ENCODE results near the gene TBCA.

The TBCA gene

GRCh38 chr5:77697692-77698091, 78.4 kb downstream of the TBCA start:
- TF ChIP-seq CTCF (conservative IDR thresholded peaks at IDR 0.05; ENCODE audit: low read depth, low read length), result no peak
- H3K27me3 ChIP-seq (ENCODE audit: insufficient read depth, low read depth), result no peaks in the 10 kb centered on the region
- H4K20me1 ChIP-seq (ENCODE audit: insufficient read depth), result 0 out of 2 replicates have a peak, but pooled peaks cover 5% of the 10 kb centered on the region
- H2AFZ ChIP-seq (ENCODE audit: low read depth), result no peak overlapping the region
- H3K9ac ChIP-seq, result no peak overlapping the region
- no peak overlapping the region for H3K4me3 ChIP-seq (IDR thresholded peaks at IDR 0.05; ENCODE audit: insufficient read depth, low read depth, low read length)
- H3K27ac ChIP-seq, result no peak overlapping the region
- H3K4me1 ChIP-seq (ENCODE audit: low read depth, poor library complexity, severe bottlenecking), result peaks cover 3% of the 10 kb centered on the region
- H3K79me2 ChIP-seq (ENCODE audit: insufficient read depth, low read depth), result peaks cover 19% of the 10 kb centered on the region; the same call in 1 of the 2 replicates
- H3K36me3 ChIP-seq (ENCODE audit: insufficient read depth), result peaks cover 5% of the 10 kb centered on the region; the same call in 1 of the 2 replicates
- H3K4me2 ChIP-seq, result no peak overlapping the region

GRCh38 chr5:77696120-77696519, 80.0 kb downstream of the TBCA start:
- Histone ChIP-seq H3K27me3 (ENCODE audit: insufficient read depth, low read depth) (no peaks in the 10 kb centered on the region), H3K36me3 (ENCODE audit: insufficient read depth) (peaks cover 5% of the 10 kb centered on the region; the same call in 1 of the 2 replicates), H3K9ac (no peak overlapping the region), H2AFZ (ENCODE audit: low read depth) (no peak overlapping the region), H4K20me1 (ENCODE audit: insufficient read depth) (0 out of 2 replicates have a peak, but pooled peaks cover 5% of the 10 kb centered on the region), H3K4me3 (IDR thresholded peaks at IDR 0.05; ENCODE audit: insufficient read depth, low read depth, low read length) (no peak overlapping the region), H3K79me2 (ENCODE audit: insufficient read depth, low read depth) (peaks cover 19% of the 10 kb centered on the region; the same call in 1 of the 2 replicates), H3K27ac (no peak overlapping the region), H3K4me2 (no peak overlapping the region), H3K4me1 (ENCODE audit: low read depth, poor library complexity, severe bottlenecking) (peaks cover 2% of the 10 kb centered on the region)
- no peak for TF ChIP-seq CTCF (conservative IDR thresholded peaks at IDR 0.05; ENCODE audit: low read depth, low read length)

- no peaks in the 10 kb centered on the region for H3K27me3 ChIP-seq (ENCODE audit: insufficient read depth, low read depth)
- no peak overlapping the region for H3K27ac ChIP-seq
- H3K79me2 ChIP-seq (ENCODE audit: insufficient read depth, low read depth), result peaks cover 19% of the 10 kb centered on the region; the same call in 1 of the 2 replicates
- H4K20me1 ChIP-seq (ENCODE audit: insufficient read depth), result 0 out of 2 replicates have a peak, but pooled peaks cover 5% of the 10 kb centered on the region
- H3K4me2 ChIP-seq, result no peak overlapping the region
- H3K4me1 ChIP-seq (ENCODE audit: low read depth, poor library complexity, severe bottlenecking), result no peaks in the 10 kb centered on the region
- H3K4me3 ChIP-seq (IDR thresholded peaks at IDR 0.05; ENCODE audit: insufficient read depth, low read depth, low read length), result no peak overlapping the region
- H3K9ac ChIP-seq, result no peak overlapping the region
- peaks cover 5% of the 10 kb centered on the region; the same call in 1 of the 2 replicates for H3K36me3 ChIP-seq (ENCODE audit: insufficient read depth)
- H2AFZ ChIP-seq (ENCODE audit: low read depth), result no peak overlapping the region
- no peak for TF ChIP-seq CTCF (conservative IDR thresholded peaks at IDR 0.05; ENCODE audit: low read depth, low read length)
These were observed 82.2 kb downstream of the TBCA start for GRCh38 chr5:77693913-77694312.

- TF ChIP-seq CTCF (conservative IDR thresholded peaks at IDR 0.05; ENCODE audit: low read depth, low read length), result no peak
- Histone ChIP-seq H3K27ac (no peak overlapping the region), H3K27me3 (ENCODE audit: insufficient read depth, low read depth) (no peaks in the 10 kb centered on the region)
These were observed 92.9 kb downstream of the TBCA start for GRCh38 chr5:77683171-77683732.

More at GRCh38 chr5:77683171-77683732, 92.9 kb downstream of the TBCA start:
- Histone ChIP-seq H2AFZ (ENCODE audit: low read depth) (no peak overlapping the region), H3K4me3 (IDR thresholded peaks at IDR 0.05; ENCODE audit: insufficient read depth, low read depth, low read length) (no peak overlapping the region), H3K4me2 (no peak overlapping the region), H3K79me2 (ENCODE audit: insufficient read depth, low read depth) (no peaks in the 10 kb centered on the region), H3K36me3 (ENCODE audit: insufficient read depth) (no peaks in the 10 kb centered on the region), H4K20me1 (ENCODE audit: insufficient read depth) (no peaks in the 10 kb centered on the region), H3K9ac (no peak overlapping the region), H3K4me1 (ENCODE audit: low read depth, poor library complexity, severe bottlenecking) (no peaks in the 10 kb centered on the region)
